ENCODE data around the gene RAB13. TPM values are rescaled to one million over a fixed set of nuclear protein-coding genes. Genes with fewer than 3 reads are reported as not detected.

The RAB13 gene
- total RNA-seq, 1 experiment from 2014 or later: 42.3 TPM

- BruUV-seq (replicated peaks): no TSS peak
- CTCF ChIA-PET: interaction anchor here (1.0 kb wide), 1 partner anchor 12 kb away, joined by 3 read pairs; the partner anchor contains the start of gene DENND4B
- TF ChIP-seq EZH2 (IDR thresholded peaks at IDR 0.05; ENCODE audit: low read length, unreplicated experiment) (no peak), EZH2phosphoT487 (IDR thresholded peaks at IDR 0.05; ENCODE audit: borderline replicate concordance, low read length) (no peak), CTCF (conservative IDR thresholded peaks at IDR 0.05; ENCODE audit: low read depth, low read length) (peak; percentile 31; the same call in 1 of the 2 replicates)
- Histone ChIP-seq H3K4me3 (ENCODE audit: low read length) (peak within 1 kb of the TSS; percentile 97), H3K79me2 (ENCODE audit: low read length) (peaks cover 70% of the 10 kb centered on the region), H4K20me1 (ENCODE audit: low read length) (peaks cover 10% of the 10 kb centered on the region), H3K9ac (ENCODE audit: low read length) (peak within 1 kb of the TSS; percentile 88), H3K9me3 (ENCODE audit: low read length) (no peaks in the 10 kb centered on the region), H3K4me1 (ENCODE audit: insufficient read depth, low read length) (peaks cover 41% of the 10 kb centered on the region), H3K27me3 (ENCODE audit: low read length) (no peaks in the 10 kb centered on the region), H3F3A (ENCODE audit: low read length, unreplicated experiment) (peaks cover 7% of the 10 kb centered on the region), H3K9me2 (replicated peaks; ENCODE audit: low read length) (no peaks in the 10 kb centered on the region), H3K36me3 (ENCODE audit: low read depth, low read length) (peaks cover 5% of the 10 kb centered on the region; the same call in 1 of the 2 replicates), H3K27ac (ENCODE audit: low read length) (peak within 1 kb of the TSS; percentile 36), H3K4me2 (ENCODE audit: low read length) (peak within 1 kb of the TSS; percentile 83), H2AFZ (ENCODE audit: low read length) (peak within 1 kb of the TSS; percentile 96)
- DNase-seq (peak; percentile 99), ATAC-seq (peak; percentile 79)
- intact Hi-C loops (cut with micrococcal nuclease): loop anchor here (1.0 kb wide), 2 partner anchors 12 to 19 kb away; partner anchors contain the start of genes DENND4B and JTB
- POLR2A ChIA-PET (ENCODE audit: unreplicated experiment): interaction anchor here (0.6 to 0.8 kb wide), 4 partner anchors 12 to 54 kb away, joined by 4 to 11 read pairs (median 4); partner anchors contain the start of genes JTB and RPS27
These were observed 27.8 kb downstream of the RAB13 start, which contains the start of gene CRTC2 for GRCh38 chr1:153958111-153958960. CRTC2 (minus strand) TSS chr1:153958612; CDS start chr1:153958497, 115 bp downstream.

- ChIA-PET POLR2A (ENCODE audit: unreplicated experiment) (no interaction called here), CTCF (interaction anchor here (1.0 kb wide), 1 partner anchor 11 kb away, joined by 3 read pairs; the partner anchor contains the start of gene DENND4B)
- Histone ChIP-seq H3K4me2 (ENCODE audit: low read length) (peak overlapping the region; percentile 83), H3K9me3 (ENCODE audit: low read length) (no peaks in the 10 kb centered on the region), H3K27ac (ENCODE audit: low read length) (no peak overlapping the region), H3K79me2 (ENCODE audit: low read length) (peaks cover 66% of the 10 kb centered on the region), H4K20me1 (ENCODE audit: low read length) (peaks cover 10% of the 10 kb centered on the region), H3F3A (ENCODE audit: low read length, unreplicated experiment) (peaks cover 7% of the 10 kb centered on the region), H3K27me3 (ENCODE audit: low read length) (no peaks in the 10 kb centered on the region), H3K4me3 (ENCODE audit: low read length) (peak overlapping the region; percentile 97), H3K36me3 (ENCODE audit: low read depth, low read length) (peaks cover 7% of the 10 kb centered on the region; the same call in 1 of the 2 replicates), H3K4me1 (ENCODE audit: insufficient read depth, low read length) (peaks cover 37% of the 10 kb centered on the region), H3K9ac (ENCODE audit: low read length) (peak overlapping the region; percentile 88), H2AFZ (ENCODE audit: low read length) (peak overlapping the region; percentile 96), H3K9me2 (replicated peaks; ENCODE audit: low read length) (no peaks in the 10 kb centered on the region)
- intact Hi-C loops (cut with micrococcal nuclease): loop anchor here (1.0 kb wide), 2 partner anchors 11 to 20 kb away; partner anchors contain the start of genes DENND4B and JTB
- no peak for DNase-seq
- TF ChIP-seq EZH2 (IDR thresholded peaks at IDR 0.05; ENCODE audit: low read length, unreplicated experiment) (no peak), EZH2phosphoT487 (IDR thresholded peaks at IDR 0.05; ENCODE audit: borderline replicate concordance, low read length) (no peak), CTCF (conservative IDR thresholded peaks at IDR 0.05; ENCODE audit: low read depth, low read length) (no peak)
- peak; percentile 7 for ATAC-seq
- BruUV-seq (replicated peaks): no TSS peak
These were observed 28.4 kb downstream of the RAB13 start for GRCh38 chr1:153957744-153958110.

Data from PC-3 (cell line).